HEK293 (cell line): Measurements from ENCODE around the gene TWIST2.
A peak's percentile ranks its signal among the peaks of the same experiment; 100 is the strongest.

Source experiments
- CTCF ChIA-PET: fragments of 350-600 bp; formaldehyde crosslinking; extraction: SDS; loops from one replicate; lab custom pipeline; 2021; ENCODE audit warnings: antibody characterized with exemption; lab: Yijun Ruan, JAX
- POLR2A ChIA-PET: fragments of 300-600 bp; formaldehyde crosslinking; extraction: SDS; loops from one replicate; lab custom pipeline; 2020; ENCODE audit warnings: antibody characterized with exemption, inconsistent platforms; lab: Yijun Ruan, JAX
- H3K27ac ChIP-seq: fragments of 200-500 bp; sonication (Bioruptor generic); 2 replicates; pipeline ENCODE4 v1.5.1; 2014; ENCODE audit warnings: low read depth, low read length, control low read depth, inconsistent platforms; ENCODE audit errors: extremely low read depth
- H3K36me3 ChIP-seq, 2 experiments: fragments of 200-500 bp in 1 of 2; sonication (Bioruptor generic) in 1 of 2; 1 replicate in 1 of 2; 2 replicates in 1 of 2; pipeline ENCODE4 v1.5.1; 2014 to 2017; ENCODE audit warnings: inconsistent platforms in 2 of 2, low read length in 2 of 2; ENCODE audit not compliant: control insufficient read depth in 2 of 2, insufficient read depth in 1 of 2
- H3K4me1 ChIP-seq: fragments of 200-500 bp; sonication (Bioruptor generic); 2 replicates; pipeline ENCODE4 v1.5.1; 2014; ENCODE audit warnings: mild to moderate bottlenecking, low read length, inconsistent platforms; ENCODE audit not compliant: control insufficient read depth, insufficient read depth
- H3K4me3 ChIP-seq: 2 replicates; pipeline ENCODE4 v1.5.1; 2011; ENCODE audit warnings: low read depth, mild to moderate bottlenecking, control low read depth, low read length, moderate library complexity
- H3K9me3 ChIP-seq: fragments of 200-500 bp; sonication (Bioruptor generic); 2 replicates; pipeline ENCODE4 v1.5.1; 2014; ENCODE audit warnings: low read depth, low read length, inconsistent platforms; ENCODE audit not compliant: control insufficient read depth, insufficient read depth
- BCL11A ChIP-seq: fragments of 450-650 bp; formaldehyde crosslinking; IDR thresholded peaks from 2 replicates; pipeline ENCODE4 v1.5.1; 2016; ENCODE audit warnings: low read depth, missing biosample characterization, missing genetic modification characterization
- SP2 ChIP-seq: fragments of 450-650 bp; formaldehyde crosslinking; IDR thresholded peaks from 2 replicates; pipeline ENCODE4 v1.5.1; 2016; ENCODE audit warnings: missing biosample characterization, missing genetic modification characterization
- ZIC2 ChIP-seq: fragments of 450-650 bp; formaldehyde crosslinking; IDR thresholded peaks from 2 replicates; pipeline ENCODE4 v1.5.1; 2016; ENCODE audit warnings: missing biosample characterization, missing genetic modification characterization
- ZNF132 ChIP-seq: fragments of 450-650 bp; formaldehyde crosslinking; IDR thresholded peaks from 2 replicates; pipeline ENCODE4 v1.5.1; 2017; ENCODE audit warnings: missing biosample characterization, missing genetic modification characterization, borderline replicate concordance
- ZNF138 ChIP-seq: fragments of 450-650 bp; formaldehyde crosslinking; IDR thresholded peaks from 2 replicates; pipeline ENCODE4 v1.5.1; 2016; ENCODE audit warnings: missing biosample characterization, missing genetic modification characterization, borderline replicate concordance
- ZNF174 ChIP-seq: fragments of 450-650 bp; formaldehyde crosslinking; IDR thresholded peaks from 2 replicates; pipeline ENCODE4 v1.5.0; 2017; ENCODE audit warnings: missing biosample characterization, mild to moderate bottlenecking, missing genetic modification characterization
- ZNF214 ChIP-seq: fragments of 450-650 bp; formaldehyde crosslinking; IDR thresholded peaks from 2 replicates; pipeline ENCODE4 v1.5.1; 2017; ENCODE audit warnings: missing biosample characterization, mild to moderate bottlenecking, missing genetic modification characterization, borderline replicate concordance
- ZNF548 ChIP-seq: fragments of 450-650 bp; formaldehyde crosslinking; IDR thresholded peaks from 2 replicates; pipeline ENCODE4 v1.5.1; 2016; ENCODE audit warnings: missing biosample characterization, missing genetic modification characterization
- ZNF624 ChIP-seq: fragments of 450-650 bp; formaldehyde crosslinking; IDR thresholded peaks from 2 replicates; pipeline ENCODE4 v1.5.1; 2017; ENCODE audit warnings: missing biosample characterization, missing genetic modification characterization
- ZNF843 ChIP-seq: fragments of 450-650 bp; formaldehyde crosslinking; IDR thresholded peaks from 2 replicates; pipeline ENCODE4 v1.5.1; 2016; ENCODE audit warnings: missing biosample characterization, missing genetic modification characterization
- TF ChIP-seq, protein P1 (sequence below): sonication (generic); formaldehyde crosslinking; IDR thresholded peaks from 2 replicates; pipeline ENCODE4 v1.8.1; 2022; ENCODE audit warnings: mild to moderate bottlenecking, moderate library complexity, missing genetic modification reagents
- TF ChIP-seq, protein P2 (sequence below): fragments of 450-650 bp; formaldehyde crosslinking; IDR thresholded peaks from 2 replicates; pipeline ENCODE4 v1.5.1; 2016; ENCODE audit warnings: missing biosample characterization, missing genetic modification characterization
- TF ChIP-seq, protein P3 (sequence below): fragments of 450-650 bp; formaldehyde crosslinking; IDR thresholded peaks from 2 replicates; pipeline ENCODE4 v1.5.1; 2016; ENCODE audit warnings: missing biosample characterization, missing genetic modification characterization, low read depth
- TF ChIP-seq, protein P4 (sequence below): fragments of 450-650 bp; formaldehyde crosslinking; conservative IDR thresholded peaks from 2 replicates; pipeline ENCODE4 v1.5.1; 2016; ENCODE audit warnings: low read depth, missing biosample characterization, missing genetic modification characterization
- TF ChIP-seq, protein P5 (sequence below): fragments of 450-650 bp; formaldehyde crosslinking; IDR thresholded peaks from 2 replicates; pipeline ENCODE4 v1.5.1; 2016; ENCODE audit warnings: missing biosample characterization, missing genetic modification characterization

The TWIST2 gene

DNA sequence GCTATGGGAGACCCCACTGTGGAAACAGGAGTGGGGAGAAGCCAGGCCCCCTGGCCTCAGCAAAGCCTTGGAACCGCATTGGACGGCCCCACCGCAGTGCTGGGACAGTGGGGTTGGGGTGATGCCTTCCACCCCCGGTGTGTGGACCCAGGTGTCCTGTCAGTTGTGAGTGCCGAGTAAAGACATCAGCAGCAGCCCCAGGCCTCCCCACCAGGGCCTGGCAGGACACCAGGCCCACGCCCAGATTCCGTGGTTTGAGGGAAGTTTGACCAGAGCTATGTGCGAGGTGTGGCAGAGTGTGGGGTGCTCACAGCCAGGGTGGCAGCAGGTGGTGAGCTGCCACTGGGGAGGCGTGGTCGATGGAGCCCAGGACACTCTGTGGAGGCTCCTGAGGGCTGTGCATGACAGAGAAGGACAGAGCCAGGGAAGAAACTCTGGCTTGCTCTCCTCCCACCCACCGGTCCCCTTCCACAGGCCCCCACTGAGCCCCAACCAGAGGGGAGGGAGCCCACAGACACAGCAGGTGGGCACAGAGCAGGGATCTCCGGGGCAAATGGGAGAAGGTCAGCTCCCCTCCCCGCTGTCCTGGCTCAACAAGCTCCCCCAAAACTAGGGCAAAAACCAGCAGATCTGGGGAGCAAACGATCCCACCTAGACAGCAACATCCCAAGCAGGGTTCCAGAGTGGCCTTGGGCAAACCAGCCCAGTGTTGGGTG, 69.1 kb downstream of the TWIST2 start:
- Histone ChIP-seq H3K4me1 (no peaks in the 10 kb centered on the region), H3K27ac (no peak overlapping the region), H3K9me3 (no peaks in the 10 kb centered on the region), H3K36me3 (no peaks in the 10 kb centered on the region), H3K4me3 (no peak overlapping the region)
- ChIA-PET CTCF (no interaction called here), POLR2A (no interaction called here)
- TF ChIP-seq, protein P1, sequence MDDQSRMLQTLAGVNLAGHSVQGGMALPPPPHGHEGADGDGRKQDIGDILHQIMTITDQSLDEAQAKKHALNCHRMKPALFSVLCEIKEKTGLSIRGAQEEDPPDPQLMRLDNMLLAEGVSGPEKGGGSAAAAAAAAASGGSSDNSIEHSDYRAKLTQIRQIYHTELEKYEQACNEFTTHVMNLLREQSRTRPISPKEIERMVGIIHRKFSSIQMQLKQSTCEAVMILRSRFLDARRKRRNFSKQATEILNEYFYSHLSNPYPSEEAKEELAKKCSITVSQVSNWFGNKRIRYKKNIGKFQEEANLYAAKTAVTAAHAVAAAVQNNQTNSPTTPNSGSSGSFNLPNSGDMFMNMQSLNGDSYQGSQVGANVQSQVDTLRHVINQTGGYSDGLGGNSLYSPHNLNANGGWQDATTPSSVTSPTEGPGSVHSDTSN (CRISPR knock-in tag), result no peak
- TF ChIP-seq ZIC2 (tag by site-specific recombination) (peak; percentile 75), ZNF174 (tag by site-specific recombination) (no peak)

DNA sequence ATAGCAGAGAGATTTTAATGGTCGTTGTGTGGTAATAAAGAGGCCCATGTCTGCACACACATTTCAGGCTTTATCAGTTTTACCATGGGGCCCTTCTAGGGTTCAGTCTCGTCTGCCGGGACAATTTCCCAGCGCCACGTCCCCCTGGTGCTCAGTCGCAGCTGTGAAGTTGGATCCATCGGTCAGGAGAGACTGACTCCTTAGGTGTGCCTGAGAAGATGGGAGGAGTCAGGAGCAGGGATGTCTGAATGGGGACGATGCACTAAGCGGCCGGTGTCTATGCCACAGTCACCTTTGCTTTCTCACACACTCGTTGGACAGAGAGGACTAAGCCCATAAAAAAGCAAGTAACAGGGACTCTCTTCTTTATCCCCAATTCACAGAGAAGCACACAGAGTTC, 71.4 kb downstream of the TWIST2 start:
- H3K36me3 ChIP-seq, result no peaks in the 10 kb centered on the region
- H3K9me3 ChIP-seq, result no peaks in the 10 kb centered on the region
- CTCF ChIA-PET, result interaction anchor here (0.6 kb wide), 1 partner anchor 472 kb away, joined by 3 read pairs; no protein-coding TSS in a partner anchor
- no peak overlapping the region for H3K27ac ChIP-seq
- TF ChIP-seq ZNF624 (tag by site-specific recombination) (no peak), ZNF138 (tag by site-specific recombination) (no peak), BCL11A (tag by site-specific recombination) (no peak), ZNF843 (tag by site-specific recombination) (no peak), SP2 (tag by site-specific recombination) (no peak), ZNF132 (tag by site-specific recombination) (no peak), ZNF214 (tag by site-specific recombination) (no peak), ZNF548 (tag by site-specific recombination) (no peak)
- TF ChIP-seq, protein P2, sequence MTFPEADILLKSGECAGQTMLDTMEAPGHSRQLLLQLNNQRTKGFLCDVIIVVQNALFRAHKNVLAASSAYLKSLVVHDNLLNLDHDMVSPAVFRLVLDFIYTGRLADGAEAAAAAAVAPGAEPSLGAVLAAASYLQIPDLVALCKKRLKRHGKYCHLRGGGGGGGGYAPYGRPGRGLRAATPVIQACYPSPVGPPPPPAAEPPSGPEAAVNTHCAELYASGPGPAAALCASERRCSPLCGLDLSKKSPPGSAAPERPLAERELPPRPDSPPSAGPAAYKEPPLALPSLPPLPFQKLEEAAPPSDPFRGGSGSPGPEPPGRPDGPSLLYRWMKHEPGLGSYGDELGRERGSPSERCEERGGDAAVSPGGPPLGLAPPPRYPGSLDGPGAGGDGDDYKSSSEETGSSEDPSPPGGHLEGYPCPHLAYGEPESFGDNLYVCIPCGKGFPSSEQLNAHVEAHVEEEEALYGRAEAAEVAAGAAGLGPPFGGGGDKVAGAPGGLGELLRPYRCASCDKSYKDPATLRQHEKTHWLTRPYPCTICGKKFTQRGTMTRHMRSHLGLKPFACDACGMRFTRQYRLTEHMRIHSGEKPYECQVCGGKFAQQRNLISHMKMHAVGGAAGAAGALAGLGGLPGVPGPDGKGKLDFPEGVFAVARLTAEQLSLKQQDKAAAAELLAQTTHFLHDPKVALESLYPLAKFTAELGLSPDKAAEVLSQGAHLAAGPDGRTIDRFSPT (tag by site-specific recombination), result no peak
- TF ChIP-seq, protein P3, sequence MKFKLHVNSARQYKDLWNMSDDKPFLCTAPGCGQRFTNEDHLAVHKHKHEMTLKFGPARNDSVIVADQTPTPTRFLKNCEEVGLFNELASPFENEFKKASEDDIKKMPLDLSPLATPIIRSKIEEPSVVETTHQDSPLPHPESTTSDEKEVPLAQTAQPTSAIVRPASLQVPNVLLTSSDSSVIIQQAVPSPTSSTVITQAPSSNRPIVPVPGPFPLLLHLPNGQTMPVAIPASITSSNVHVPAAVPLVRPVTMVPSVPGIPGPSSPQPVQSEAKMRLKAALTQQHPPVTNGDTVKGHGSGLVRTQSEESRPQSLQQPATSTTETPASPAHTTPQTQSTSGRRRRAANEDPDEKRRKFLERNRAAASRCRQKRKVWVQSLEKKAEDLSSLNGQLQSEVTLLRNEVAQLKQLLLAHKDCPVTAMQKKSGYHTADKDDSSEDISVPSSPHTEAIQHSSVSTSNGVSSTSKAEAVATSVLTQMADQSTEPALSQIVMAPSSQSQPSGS (tag by site-specific recombination), result no peak
- TF ChIP-seq, protein P4, sequence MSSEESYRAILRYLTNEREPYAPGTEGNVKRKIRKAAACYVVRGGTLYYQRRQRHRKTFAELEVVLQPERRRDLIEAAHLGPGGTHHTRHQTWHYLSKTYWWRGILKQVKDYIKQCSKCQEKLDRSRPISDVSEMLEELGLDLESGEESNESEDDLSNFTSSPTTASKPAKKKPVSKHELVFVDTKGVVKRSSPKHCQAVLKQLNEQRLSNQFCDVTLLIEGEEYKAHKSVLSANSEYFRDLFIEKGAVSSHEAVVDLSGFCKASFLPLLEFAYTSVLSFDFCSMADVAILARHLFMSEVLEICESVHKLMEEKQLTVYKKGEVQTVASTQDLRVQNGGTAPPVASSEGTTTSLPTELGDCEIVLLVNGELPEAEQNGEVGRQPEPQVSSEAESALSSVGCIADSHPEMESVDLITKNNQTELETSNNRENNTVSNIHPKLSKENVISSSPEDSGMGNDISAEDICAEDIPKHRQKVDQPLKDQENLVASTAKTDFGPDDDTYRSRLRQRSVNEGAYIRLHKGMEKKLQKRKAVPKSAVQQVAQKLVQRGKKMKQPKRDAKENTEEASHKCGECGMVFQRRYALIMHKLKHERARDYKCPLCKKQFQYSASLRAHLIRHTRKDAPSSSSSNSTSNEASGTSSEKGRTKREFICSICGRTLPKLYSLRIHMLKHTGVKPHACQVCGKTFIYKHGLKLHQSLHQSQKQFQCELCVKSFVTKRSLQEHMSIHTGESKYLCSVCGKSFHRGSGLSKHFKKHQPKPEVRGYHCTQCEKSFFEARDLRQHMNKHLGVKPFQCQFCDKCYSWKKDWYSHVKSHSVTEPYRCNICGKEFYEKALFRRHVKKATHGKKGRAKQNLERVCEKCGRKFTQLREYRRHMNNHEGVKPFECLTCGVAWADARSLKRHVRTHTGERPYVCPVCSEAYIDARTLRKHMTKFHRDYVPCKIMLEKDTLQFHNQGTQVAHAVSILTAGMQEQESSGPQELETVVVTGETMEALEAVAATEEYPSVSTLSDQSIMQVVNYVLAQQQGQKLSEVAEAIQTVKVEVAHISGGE (tag by site-specific recombination), result no peak
- TF ChIP-seq, protein P5, sequence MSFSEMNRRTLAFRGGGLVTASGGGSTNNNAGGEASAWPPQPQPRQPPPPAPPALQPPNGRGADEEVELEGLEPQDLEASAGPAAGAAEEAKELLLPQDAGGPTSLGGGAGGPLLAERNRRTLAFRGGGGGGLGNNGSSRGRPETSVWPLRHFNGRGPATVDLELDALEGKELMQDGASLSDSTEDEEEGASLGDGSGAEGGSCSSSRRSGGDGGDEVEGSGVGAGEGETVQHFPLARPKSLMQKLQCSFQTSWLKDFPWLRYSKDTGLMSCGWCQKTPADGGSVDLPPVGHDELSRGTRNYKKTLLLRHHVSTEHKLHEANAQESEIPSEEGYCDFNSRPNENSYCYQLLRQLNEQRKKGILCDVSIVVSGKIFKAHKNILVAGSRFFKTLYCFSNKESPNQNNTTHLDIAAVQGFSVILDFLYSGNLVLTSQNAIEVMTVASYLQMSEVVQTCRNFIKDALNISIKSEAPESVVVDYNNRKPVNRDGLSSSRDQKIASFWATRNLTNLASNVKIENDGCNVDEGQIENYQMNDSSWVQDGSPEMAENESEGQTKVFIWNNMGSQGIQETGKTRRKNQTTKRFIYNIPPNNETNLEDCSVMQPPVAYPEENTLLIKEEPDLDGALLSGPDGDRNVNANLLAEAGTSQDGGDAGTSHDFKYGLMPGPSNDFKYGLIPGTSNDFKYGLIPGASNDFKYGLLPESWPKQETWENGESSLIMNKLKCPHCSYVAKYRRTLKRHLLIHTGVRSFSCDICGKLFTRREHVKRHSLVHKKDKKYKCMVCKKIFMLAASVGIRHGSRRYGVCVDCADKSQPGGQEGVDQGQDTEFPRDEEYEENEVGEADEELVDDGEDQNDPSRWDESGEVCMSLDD (tag by site-specific recombination), result no peak
- no peak overlapping the region for H3K4me3 ChIP-seq
- H3K4me1 ChIP-seq, result no peaks in the 10 kb centered on the region
- POLR2A ChIA-PET, result no interaction called here
